Measurements from ENCODE around the gene RAD23A. TPM values are rescaled to one million over a fixed set of nuclear protein-coding genes. Genes with fewer than 3 reads are reported as not detected.

The RAD23A gene
- total and polyA plus RNA-seq, 10 of the 15 experiments (the other 5 are each of a cell fraction or from before 2014, with no cell fraction given): 8.8 to 198 (median 119) TPM

- TF ChIP-seq, protein P1, sequence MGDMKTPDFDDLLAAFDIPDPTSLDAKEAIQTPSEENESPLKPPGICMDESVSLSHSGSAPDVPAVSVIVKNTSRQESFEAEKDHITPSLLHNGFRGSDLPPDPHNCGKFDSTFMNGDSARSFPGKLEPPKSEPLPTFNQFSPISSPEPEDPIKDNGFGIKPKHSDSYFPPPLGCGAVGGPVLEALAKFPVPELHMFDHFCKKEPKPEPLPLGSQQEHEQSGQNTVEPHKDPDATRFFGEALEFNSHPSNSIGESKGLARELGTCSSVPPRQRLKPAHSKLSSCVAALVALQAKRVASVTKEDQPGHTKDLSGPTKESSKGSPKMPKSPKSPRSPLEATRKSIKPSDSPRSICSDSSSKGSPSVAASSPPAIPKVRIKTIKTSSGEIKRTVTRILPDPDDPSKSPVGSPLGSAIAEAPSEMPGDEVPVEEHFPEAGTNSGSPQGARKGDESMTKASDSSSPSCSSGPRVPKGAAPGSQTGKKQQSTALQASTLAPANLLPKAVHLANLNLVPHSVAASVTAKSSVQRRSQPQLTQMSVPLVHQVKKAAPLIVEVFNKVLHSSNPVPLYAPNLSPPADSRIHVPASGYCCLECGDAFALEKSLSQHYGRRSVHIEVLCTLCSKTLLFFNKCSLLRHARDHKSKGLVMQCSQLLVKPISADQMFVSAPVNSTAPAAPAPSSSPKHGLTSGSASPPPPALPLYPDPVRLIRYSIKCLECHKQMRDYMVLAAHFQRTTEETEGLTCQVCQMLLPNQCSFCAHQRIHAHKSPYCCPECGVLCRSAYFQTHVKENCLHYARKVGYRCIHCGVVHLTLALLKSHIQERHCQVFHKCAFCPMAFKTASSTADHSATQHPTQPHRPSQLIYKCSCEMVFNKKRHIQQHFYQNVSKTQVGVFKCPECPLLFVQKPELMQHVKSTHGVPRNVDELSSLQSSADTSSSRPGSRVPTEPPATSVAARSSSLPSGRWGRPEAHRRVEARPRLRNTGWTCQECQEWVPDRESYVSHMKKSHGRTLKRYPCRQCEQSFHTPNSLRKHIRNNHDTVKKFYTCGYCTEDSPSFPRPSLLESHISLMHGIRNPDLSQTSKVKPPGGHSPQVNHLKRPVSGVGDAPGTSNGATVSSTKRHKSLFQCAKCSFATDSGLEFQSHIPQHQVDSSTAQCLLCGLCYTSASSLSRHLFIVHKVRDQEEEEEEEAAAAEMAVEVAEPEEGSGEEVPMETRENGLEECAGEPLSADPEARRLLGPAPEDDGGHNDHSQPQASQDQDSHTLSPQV (IDR thresholded peaks at IDR 0.05): peak; percentile 100
- 0 out of 2 replicates have a peak, but pooled peaks have one; percentile 15 for TF ChIP-seq MEF2A (IDR thresholded peaks at IDR 0.05; ENCODE audit: insufficient read depth, low read depth, low read length)
- TF ChIP-seq IKZF1 (conservative IDR thresholded peaks at IDR 0.05): peak; percentile 82
- TF ChIP-seq CHD2 (IDR thresholded peaks at IDR 0.05; ENCODE audit: borderline replicate concordance, low read depth, low read length): peak; percentile 28; the same call in 1 of the 2 replicates
- 0 out of 2 replicates have a peak, but pooled peaks have one; percentile 22 for TF ChIP-seq TCF3 (IDR thresholded peaks at IDR 0.05; ENCODE audit: borderline replicate concordance, insufficient read depth, low read depth, low read length)
- peak; percentile 7; the same call in 1 of the 2 replicates for TF ChIP-seq ZNF687 (IDR thresholded peaks at IDR 0.05)
- peak; percentile 92; the same call in 1 of the 2 replicates for TF ChIP-seq TAF1 (IDR thresholded peaks at IDR 0.05; ENCODE audit: borderline replicate concordance, low read depth, low read length)
- peak; percentile 93 for TF ChIP-seq MXI1 (IDR thresholded peaks at IDR 0.05; ENCODE audit: low read depth, low read length)
- peak; percentile 84 for TF ChIP-seq CUX1 (IDR thresholded peaks at IDR 0.05; ENCODE audit: insufficient replicate concordance, low read depth, low read length)
- TF ChIP-seq BRCA1 (IDR thresholded peaks at IDR 0.05; ENCODE audit: low read depth, low read length): no peak
These were observed 12.2 kb upstream of the RAD23A start, which contains the start of gene FARSA (continued) for GRCh38 chr19:12933287-12934072.

All from GM12878 (cell line).